ENCODE results near the gene HS6ST2.
A peak's percentile ranks its signal among the peaks of the same experiment; 100 is the strongest.

GRCh38 chrX:132958091-132958703, at the start of gene HS6ST2:
- TF ChIP-seq TCF7L2 (IDR thresholded peaks at IDR 0.05; ENCODE audit: borderline replicate concordance, low read depth, low read length) (no peak), ZNF549 (tag by site-specific recombination; IDR thresholded peaks at IDR 0.05) (no peak), ZNF335 (tag by site-specific recombination; conservative IDR thresholded peaks at IDR 0.05) (peak; percentile 83), ZNF121 (tag by site-specific recombination; IDR thresholded peaks at IDR 0.05) (no peak; the same call in 1 of the 2 replicates)
- TF ChIP-seq, protein P1, sequence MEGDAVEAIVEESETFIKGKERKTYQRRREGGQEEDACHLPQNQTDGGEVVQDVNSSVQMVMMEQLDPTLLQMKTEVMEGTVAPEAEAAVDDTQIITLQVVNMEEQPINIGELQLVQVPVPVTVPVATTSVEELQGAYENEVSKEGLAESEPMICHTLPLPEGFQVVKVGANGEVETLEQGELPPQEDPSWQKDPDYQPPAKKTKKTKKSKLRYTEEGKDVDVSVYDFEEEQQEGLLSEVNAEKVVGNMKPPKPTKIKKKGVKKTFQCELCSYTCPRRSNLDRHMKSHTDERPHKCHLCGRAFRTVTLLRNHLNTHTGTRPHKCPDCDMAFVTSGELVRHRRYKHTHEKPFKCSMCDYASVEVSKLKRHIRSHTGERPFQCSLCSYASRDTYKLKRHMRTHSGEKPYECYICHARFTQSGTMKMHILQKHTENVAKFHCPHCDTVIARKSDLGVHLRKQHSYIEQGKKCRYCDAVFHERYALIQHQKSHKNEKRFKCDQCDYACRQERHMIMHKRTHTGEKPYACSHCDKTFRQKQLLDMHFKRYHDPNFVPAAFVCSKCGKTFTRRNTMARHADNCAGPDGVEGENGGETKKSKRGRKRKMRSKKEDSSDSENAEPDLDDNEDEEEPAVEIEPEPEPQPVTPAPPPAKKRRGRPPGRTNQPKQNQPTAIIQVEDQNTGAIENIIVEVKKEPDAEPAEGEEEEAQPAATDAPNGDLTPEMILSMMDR (tag by site-specific recombination; IDR thresholded peaks at IDR 0.05), result peak; percentile 72
- TF ChIP-seq, protein P2, sequence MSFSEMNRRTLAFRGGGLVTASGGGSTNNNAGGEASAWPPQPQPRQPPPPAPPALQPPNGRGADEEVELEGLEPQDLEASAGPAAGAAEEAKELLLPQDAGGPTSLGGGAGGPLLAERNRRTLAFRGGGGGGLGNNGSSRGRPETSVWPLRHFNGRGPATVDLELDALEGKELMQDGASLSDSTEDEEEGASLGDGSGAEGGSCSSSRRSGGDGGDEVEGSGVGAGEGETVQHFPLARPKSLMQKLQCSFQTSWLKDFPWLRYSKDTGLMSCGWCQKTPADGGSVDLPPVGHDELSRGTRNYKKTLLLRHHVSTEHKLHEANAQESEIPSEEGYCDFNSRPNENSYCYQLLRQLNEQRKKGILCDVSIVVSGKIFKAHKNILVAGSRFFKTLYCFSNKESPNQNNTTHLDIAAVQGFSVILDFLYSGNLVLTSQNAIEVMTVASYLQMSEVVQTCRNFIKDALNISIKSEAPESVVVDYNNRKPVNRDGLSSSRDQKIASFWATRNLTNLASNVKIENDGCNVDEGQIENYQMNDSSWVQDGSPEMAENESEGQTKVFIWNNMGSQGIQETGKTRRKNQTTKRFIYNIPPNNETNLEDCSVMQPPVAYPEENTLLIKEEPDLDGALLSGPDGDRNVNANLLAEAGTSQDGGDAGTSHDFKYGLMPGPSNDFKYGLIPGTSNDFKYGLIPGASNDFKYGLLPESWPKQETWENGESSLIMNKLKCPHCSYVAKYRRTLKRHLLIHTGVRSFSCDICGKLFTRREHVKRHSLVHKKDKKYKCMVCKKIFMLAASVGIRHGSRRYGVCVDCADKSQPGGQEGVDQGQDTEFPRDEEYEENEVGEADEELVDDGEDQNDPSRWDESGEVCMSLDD (tag by site-specific recombination; IDR thresholded peaks at IDR 0.05), result peak; percentile 39; the same call in 1 of the 2 replicates
- TF ChIP-seq, protein P3, sequence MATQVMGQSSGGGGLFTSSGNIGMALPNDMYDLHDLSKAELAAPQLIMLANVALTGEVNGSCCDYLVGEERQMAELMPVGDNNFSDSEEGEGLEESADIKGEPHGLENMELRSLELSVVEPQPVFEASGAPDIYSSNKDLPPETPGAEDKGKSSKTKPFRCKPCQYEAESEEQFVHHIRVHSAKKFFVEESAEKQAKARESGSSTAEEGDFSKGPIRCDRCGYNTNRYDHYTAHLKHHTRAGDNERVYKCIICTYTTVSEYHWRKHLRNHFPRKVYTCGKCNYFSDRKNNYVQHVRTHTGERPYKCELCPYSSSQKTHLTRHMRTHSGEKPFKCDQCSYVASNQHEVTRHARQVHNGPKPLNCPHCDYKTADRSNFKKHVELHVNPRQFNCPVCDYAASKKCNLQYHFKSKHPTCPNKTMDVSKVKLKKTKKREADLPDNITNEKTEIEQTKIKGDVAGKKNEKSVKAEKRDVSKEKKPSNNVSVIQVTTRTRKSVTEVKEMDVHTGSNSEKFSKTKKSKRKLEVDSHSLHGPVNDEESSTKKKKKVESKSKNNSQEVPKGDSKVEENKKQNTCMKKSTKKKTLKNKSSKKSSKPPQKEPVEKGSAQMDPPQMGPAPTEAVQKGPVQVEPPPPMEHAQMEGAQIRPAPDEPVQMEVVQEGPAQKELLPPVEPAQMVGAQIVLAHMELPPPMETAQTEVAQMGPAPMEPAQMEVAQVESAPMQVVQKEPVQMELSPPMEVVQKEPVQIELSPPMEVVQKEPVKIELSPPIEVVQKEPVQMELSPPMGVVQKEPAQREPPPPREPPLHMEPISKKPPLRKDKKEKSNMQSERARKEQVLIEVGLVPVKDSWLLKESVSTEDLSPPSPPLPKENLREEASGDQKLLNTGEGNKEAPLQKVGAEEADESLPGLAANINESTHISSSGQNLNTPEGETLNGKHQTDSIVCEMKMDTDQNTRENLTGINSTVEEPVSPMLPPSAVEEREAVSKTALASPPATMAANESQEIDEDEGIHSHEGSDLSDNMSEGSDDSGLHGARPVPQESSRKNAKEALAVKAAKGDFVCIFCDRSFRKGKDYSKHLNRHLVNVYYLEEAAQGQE (tag by site-specific recombination; IDR thresholded peaks at IDR 0.05), result no peak
- TF ChIP-seq, protein P4, sequence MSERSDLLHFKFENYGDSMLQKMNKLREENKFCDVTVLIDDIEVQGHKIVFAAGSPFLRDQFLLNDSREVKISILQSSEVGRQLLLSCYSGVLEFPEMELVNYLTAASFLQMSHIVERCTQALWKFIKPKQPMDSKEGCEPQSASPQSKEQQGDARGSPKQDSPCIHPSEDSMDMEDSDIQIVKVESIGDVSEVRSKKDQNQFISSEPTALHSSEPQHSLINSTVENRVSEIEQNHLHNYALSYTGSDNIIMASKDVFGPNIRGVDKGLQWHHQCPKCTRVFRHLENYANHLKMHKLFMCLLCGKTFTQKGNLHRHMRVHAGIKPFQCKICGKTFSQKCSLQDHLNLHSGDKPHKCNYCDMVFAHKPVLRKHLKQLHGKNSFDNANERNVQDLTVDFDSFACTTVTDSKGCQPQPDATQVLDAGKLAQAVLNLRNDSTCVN (tag by site-specific recombination; optimal IDR thresholded peaks at IDR 0.05), result peak; percentile 89
